Mesothelial cell of epicardium (in vitro differentiated cells): ENCODE data around the gene THEM4. TPM values are rescaled to one million over a fixed set of nuclear protein-coding genes. Genes with fewer than 3 reads are reported as not detected.

Experiments
- DNase-seq, 2 experiments: peaks; one replicate each; pipeline ENCODE4 v3.0.0; 2021; ENCODE audit warnings: low spot score in 2 of 2; ENCODE audit not compliant: unreplicated experiment in 2 of 2
- H3K27ac Mint-ChIP-seq: 2 replicates; pipeline ENCODE4 v1.8.0; 2021; ENCODE audit warnings: mixed read lengths
- H3K27me3 Mint-ChIP-seq: 2 replicates; pipeline ENCODE4 v1.8.0; 2021; ENCODE audit warnings: low read depth, mixed read lengths
- H3K36me3 Mint-ChIP-seq: 2 replicates; pipeline ENCODE4 v1.8.0; 2021; ENCODE audit warnings: mixed read lengths
- H3K4me1 Mint-ChIP-seq: 2 replicates; pipeline ENCODE4 v1.8.0; 2021; ENCODE audit warnings: mixed read lengths
- H3K4me3 Mint-ChIP-seq: 2 replicates; pipeline ENCODE4 v1.8.0; 2021; ENCODE audit warnings: mild to moderate bottlenecking, moderate library complexity, mixed read lengths
- H3K9me3 Mint-ChIP-seq: 2 replicates; pipeline ENCODE4 v1.8.0; 2021; ENCODE audit warnings: mixed read lengths
- total RNA-seq: library from RNA; stranded (reverse); gene quantifications from 3 replicates; pipeline ENCODE4 v1.2.1, GENCODE V29; 2021
- TF ChIP-seq, protein P1 (sequence below): fragments of 200-600 bp; sonication (generic); IDR thresholded peaks from one replicate; pipeline ENCODE4 v1.5.0; 2021; ENCODE audit warnings: antibody characterized with exemption; ENCODE audit not compliant: unreplicated experiment

The THEM4 gene
- total RNA-seq: 23.3 to 24.3 TPM (median 24.1 TPM) in 3 replicates

DNA sequence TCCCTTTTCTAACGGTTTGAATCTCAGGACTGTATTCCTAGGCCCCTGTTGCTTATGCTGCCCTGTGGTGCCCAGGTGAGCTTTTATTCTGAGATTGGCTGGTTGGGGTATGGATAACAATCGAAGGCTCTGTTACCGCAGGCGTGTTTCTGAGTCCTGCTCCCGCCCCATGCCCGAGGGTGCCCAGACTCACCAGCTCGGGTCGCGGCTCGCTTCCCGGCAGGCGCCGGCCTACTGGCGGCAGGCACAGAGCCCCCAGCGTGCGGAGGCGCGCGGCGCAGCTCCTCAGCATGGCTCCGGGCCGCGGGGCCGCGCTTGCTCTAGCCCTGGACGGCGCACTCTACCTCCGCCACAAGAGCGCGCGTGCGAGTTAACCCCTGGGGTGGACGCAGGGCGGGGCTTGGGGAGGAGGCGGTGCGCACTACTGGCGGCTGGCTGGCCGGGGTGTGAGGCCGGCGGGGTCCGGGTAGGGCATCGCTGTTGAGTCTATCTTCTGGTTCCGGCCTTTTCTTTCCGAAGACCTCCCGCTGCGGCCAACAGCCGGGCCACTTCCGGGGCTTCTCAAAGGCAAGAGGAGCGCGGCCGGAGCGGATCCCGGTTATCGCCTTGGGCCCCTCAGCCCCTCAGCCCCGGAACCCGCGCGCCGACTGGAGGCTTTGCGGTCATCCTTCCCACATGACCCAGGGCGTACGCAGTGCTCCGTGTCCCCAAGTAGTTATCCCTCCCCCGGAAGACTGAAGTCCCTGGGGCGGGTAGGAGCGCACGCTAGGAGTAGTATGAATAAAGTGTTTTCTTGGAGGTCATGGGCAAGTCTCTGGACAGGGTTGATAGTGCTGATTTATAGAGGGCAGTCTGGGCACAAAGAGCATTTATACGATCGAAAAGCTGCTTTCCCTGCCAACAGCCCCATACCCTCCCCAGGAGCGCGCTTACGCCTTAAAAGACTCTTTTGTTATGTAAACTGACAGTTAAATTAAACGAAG, at the start of gene THEM4:
Gene THEM4, minus strand, starts transcription at position 345 of the 983 bp plus-strand sequence. Its CDS starts 53 bp downstream, at position 292.
- H3K9me3 Mint-ChIP-seq: peaks cover 9% of the 10 kb centered on the region
- H3K4me3 Mint-ChIP-seq: peak within 1 kb of the TSS; percentile 82
- H3K4me1 Mint-ChIP-seq: peaks cover 22% of the 10 kb centered on the region
- TF ChIP-seq, protein P1, sequence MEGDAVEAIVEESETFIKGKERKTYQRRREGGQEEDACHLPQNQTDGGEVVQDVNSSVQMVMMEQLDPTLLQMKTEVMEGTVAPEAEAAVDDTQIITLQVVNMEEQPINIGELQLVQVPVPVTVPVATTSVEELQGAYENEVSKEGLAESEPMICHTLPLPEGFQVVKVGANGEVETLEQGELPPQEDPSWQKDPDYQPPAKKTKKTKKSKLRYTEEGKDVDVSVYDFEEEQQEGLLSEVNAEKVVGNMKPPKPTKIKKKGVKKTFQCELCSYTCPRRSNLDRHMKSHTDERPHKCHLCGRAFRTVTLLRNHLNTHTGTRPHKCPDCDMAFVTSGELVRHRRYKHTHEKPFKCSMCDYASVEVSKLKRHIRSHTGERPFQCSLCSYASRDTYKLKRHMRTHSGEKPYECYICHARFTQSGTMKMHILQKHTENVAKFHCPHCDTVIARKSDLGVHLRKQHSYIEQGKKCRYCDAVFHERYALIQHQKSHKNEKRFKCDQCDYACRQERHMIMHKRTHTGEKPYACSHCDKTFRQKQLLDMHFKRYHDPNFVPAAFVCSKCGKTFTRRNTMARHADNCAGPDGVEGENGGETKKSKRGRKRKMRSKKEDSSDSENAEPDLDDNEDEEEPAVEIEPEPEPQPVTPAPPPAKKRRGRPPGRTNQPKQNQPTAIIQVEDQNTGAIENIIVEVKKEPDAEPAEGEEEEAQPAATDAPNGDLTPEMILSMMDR: no peak
- peak; percentile 82 to 87 for DNase-seq
- H3K27me3 Mint-ChIP-seq: no peaks in the 10 kb centered on the region
- peaks cover 28% of the 10 kb centered on the region for H3K36me3 Mint-ChIP-seq
- peak within 1 kb of the TSS; percentile 83 for H3K27ac Mint-ChIP-seq

DNA sequence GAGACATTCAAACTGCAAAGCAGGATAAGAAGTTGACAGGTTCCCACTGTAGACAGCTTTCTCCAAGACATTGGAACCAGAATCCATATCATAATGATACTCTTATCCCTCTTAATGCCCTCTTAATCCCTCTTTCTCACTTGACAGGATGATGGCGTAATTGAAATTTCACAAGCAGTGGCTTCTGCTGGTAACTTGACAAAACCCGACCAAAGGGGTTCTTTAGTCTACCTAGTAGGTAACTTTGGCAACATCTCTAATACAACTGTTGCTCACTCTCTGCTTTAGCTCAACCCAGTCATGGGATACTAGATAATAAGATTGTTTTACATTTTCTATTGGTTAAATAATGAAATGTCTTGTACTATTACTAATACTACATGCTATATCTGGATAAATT, 49.6 kb upstream of the THEM4 start:
- no peaks in the 10 kb centered on the region for H3K36me3 Mint-ChIP-seq
- TF ChIP-seq, protein P1: no peak
- no peaks in the 10 kb centered on the region for H3K9me3 Mint-ChIP-seq
- no peaks in the 10 kb centered on the region for H3K27me3 Mint-ChIP-seq
- no peak overlapping the region for H3K27ac Mint-ChIP-seq
- no peak overlapping the region for H3K4me3 Mint-ChIP-seq
- peaks cover 13% of the 10 kb centered on the region for H3K4me1 Mint-ChIP-seq
- no peak for DNase-seq

DNA sequence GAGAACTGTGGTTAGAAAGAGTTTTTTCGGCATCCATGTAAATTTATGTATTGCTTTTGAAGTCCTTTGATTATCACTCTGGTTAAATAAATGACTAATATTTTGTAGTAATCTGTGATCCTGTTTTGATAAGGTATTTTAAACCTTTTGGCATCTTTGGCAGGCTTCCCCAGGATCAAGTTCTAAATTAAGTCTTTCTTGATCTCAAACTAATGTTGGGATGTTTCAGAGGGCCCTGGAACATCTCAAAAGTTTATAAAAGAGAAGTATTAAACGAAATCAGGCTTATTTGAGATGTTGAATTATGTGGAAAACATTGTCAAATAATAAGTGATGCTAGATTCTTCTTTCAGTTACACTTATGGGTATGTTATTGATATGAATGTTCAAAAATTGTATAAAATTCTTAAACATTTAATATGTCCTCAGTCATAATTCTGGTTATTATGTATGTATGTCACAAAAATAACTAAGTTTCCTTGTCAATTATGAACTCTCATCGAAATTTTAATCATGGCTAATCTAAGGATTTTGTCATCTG, 47.7 kb upstream of the THEM4 start:
- Mint-ChIP-seq H3K27me3 (no peaks in the 10 kb centered on the region), H3K9me3 (no peaks in the 10 kb centered on the region), H3K4me1 (peaks cover 6% of the 10 kb centered on the region), H3K36me3 (no peaks in the 10 kb centered on the region), H3K4me3 (no peak overlapping the region), H3K27ac (no peak overlapping the region)
- TF ChIP-seq, protein P1: no peak
- DNase-seq: no peak

DNA sequence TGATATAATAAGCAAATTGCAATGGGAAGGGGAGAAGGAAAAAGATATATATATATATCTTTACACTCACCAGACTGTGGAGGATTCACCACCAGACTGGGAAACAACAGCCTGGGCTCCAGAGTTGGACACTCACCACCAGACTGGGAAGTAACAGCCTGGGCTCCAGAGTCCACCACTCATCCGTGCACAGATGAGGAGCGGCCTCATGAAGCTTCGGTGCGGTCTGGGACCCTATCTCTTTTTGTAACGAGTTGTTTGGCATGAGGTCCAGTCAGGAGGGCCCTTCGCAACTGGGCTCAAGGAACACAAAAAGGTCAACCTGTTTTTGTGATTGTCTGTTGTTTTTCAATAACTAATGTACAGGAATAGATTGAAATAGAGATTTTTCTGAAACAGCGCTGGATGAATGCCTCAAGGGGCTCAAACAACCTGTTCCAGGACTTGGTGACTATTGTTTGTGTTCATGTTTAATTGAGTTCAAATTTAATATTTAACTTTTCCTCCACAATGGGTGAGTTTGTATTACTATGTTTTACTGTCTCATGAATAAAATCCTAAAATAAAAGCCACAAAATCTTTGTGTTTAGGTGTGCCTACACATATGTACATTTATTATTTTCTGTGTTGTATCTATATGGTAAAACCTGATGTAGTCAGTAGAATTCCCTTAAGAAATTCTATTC, 44.2 kb upstream of the THEM4 start:
- no peaks in the 10 kb centered on the region for H3K9me3 Mint-ChIP-seq
- no peak overlapping the region for H3K4me3 Mint-ChIP-seq
- no peaks in the 10 kb centered on the region for H3K4me1 Mint-ChIP-seq
- TF ChIP-seq, protein P1: no peak
- H3K36me3 Mint-ChIP-seq: no peaks in the 10 kb centered on the region
- peak overlapping the region; percentile 12 for H3K27ac Mint-ChIP-seq
- no peak for DNase-seq
- H3K27me3 Mint-ChIP-seq: no peaks in the 10 kb centered on the region

DNA sequence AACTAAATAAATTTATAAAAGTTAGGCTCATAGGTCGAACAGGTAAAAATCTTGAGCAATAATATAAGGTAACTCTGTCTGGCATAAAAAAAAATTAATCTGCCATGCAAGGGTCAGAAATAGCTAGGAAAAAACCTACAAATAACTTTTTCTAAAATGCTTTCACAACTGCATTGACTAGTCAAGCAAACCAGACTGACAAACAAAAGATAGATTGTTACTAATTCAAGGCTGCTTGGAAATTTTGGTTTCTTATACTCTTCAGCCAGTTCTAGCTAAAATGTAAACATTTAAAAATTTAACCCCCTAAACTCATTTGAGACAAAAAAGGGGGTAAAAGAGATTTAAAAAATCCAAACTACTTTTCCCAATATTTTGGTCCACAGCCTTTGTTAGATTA, 43.5 kb upstream of the THEM4 start:
- H3K27me3 Mint-ChIP-seq: no peaks in the 10 kb centered on the region
- no peaks in the 10 kb centered on the region for H3K9me3 Mint-ChIP-seq
- no peak overlapping the region for H3K27ac Mint-ChIP-seq
- H3K4me1 Mint-ChIP-seq: no peaks in the 10 kb centered on the region
- no peak for DNase-seq
- TF ChIP-seq, protein P1: no peak
- H3K36me3 Mint-ChIP-seq: no peaks in the 10 kb centered on the region
- no peak overlapping the region for H3K4me3 Mint-ChIP-seq
